ENCODE measurements around the gene GALNT2. TPM values are rescaled to one million over a fixed set of nuclear protein-coding genes. Genes with fewer than 3 reads are reported as not detected.

Gene GALNT2
- total and polyA plus RNA-seq, 9 of the 15 experiments (the other 6 are each of a cell fraction or from before 2014, with no cell fraction given), result 1.6 to 106 (median 51.9) TPM

- ATAC-seq (peak; percentile 24), DNase-seq (ENCODE audit: extremely low read depth in 1 of 4, low spot score in 3 of 4) (peak; percentile 52 to 82 (median 70)), FAIRE-seq (no peak)
- peaks cover 54% of the 10 kb centered on the region for H3K79me2 ChIP-seq (ENCODE audit: control insufficient read depth, insufficient read depth, low read length)
- peaks cover 19% of the 10 kb centered on the region for H4K20me1 ChIP-seq (replicated peaks; ENCODE audit: control insufficient read depth, insufficient read depth, low read length)
- H3K9me1 ChIP-seq (ENCODE audit: control insufficient read depth, insufficient read depth, low read length), result no peaks in the 10 kb centered on the region
- H3K4me2 ChIP-seq (ENCODE audit: insufficient read depth, low read length), result peak overlapping the region; percentile 77
- in situ Hi-C loops (cut with MboI), result no loop called here
- peaks cover 6% of the 10 kb centered on the region for H3K9me3 ChIP-seq (replicated peaks; ENCODE audit: control insufficient read depth, insufficient read depth, low read depth, low read length)
- peak overlapping the region; percentile 82 for H3K4me3 ChIP-seq
- H3K36me3 ChIP-seq (ENCODE audit: control insufficient read depth, insufficient read depth, low read length), result no peaks in the 10 kb centered on the region
- H3K9ac ChIP-seq (ENCODE audit: insufficient read depth in 1 of 2, low read depth in 2 of 2, low read length in 2 of 2), result peak overlapping the region; percentile 77 to 95
- peak overlapping the region; percentile 74 for H3K27ac ChIP-seq (ENCODE audit: extremely low read depth, low read depth, low read length)
- H2AFZ ChIP-seq (ENCODE audit: low read depth, low read length), result peak overlapping the region; percentile 61
- ChIA-PET POLR2A (interaction anchor here (0.7 kb wide), 1 partner anchor 12 kb away, joined by 3 read pairs; no protein-coding TSS in a partner anchor), CTCF (ENCODE audit: low intra/inter-chr PET ratio) (no interaction called here)
- H3K27me3 ChIP-seq (ENCODE audit: control insufficient read depth in 2 of 2, insufficient read depth in 2 of 2, low read length in 2 of 2), result no peaks in the 10 kb centered on the region
- peaks cover 24 to 37% of the 10 kb centered on the region in 2 experiments for H3K4me1 ChIP-seq (replicated peaks in 1 of 2; ENCODE audit: control insufficient read depth in 2 of 2, insufficient read depth in 2 of 2, low read length in 2 of 2)
- intact Hi-C loops (cut with micrococcal nuclease), result loop anchor here (2.0 to 10.0 kb wide), 3 partner anchors 80 to 793 kb away; partner anchors contain the start of gene RAB4A
- no TSS peak for BruUV-seq (replicated peaks)
- under 1% methylated on average over 26 of the region's 44 CpGs for WGBS (ENCODE audit: insufficient coverage, low coverage, missing lambda C conversion rate)
- TF ChIP-seq HDAC3 (IDR thresholded peaks at IDR 0.05; ENCODE audit: borderline replicate concordance, partially characterized antibody), result no peak
- peak in 1 of 2 experiments; percentile 2 for TF ChIP-seq E2F6 (IDR thresholded peaks at IDR 0.05; ENCODE audit: borderline replicate concordance in 1 of 2, extremely low read depth in 1 of 2, insufficient read depth in 1 of 2, insufficient read length in 1 of 2, low read depth in 1 of 2, low read length in 1 of 2, poor library complexity in 1 of 2, severe bottlenecking in 1 of 2)
- TF ChIP-seq SRSF1 (IDR thresholded peaks at IDR 0.05; ENCODE audit: low read depth, low read length), result no peak
- no peak for TF ChIP-seq ZNF232 (CRISPR knock-in tag; IDR thresholded peaks at IDR 0.05)
- TF ChIP-seq EGR1 (conservative IDR thresholded peaks at IDR 0.05), result 0 out of 2 replicates have a peak, but pooled peaks have one; percentile 15
- no peak for TF ChIP-seq CEBPG (CRISPR knock-in tag; IDR thresholded peaks at IDR 0.05)
- TF ChIP-seq CEBPG (tag; conservative IDR thresholded peaks at IDR 0.05 in 1 of 2, IDR thresholded peaks at IDR 0.05 in 1 of 2), result peak in 1 of 2 experiments; percentile 42; a peak in 2 of 4 replicates
- TF ChIP-seq ZBTB7A (IDR thresholded peaks at IDR 0.05; ENCODE audit: borderline replicate concordance, control insufficient read depth, low read depth, low read length), result peak; percentile 58; the same call in 1 of the 2 replicates
- TF ChIP-seq NRF1 (conservative IDR thresholded peaks at IDR 0.05 in 1 of 2, IDR thresholded peaks at IDR 0.05 in 1 of 2), result no peak
- no peak for TF ChIP-seq NFIX (CRISPR knock-in tag; IDR thresholded peaks at IDR 0.05; ENCODE audit: low read depth)
- peak; percentile 62; the same call in 1 of the 2 replicates for TF ChIP-seq CEBPB (tag; IDR thresholded peaks at IDR 0.05)
- TF ChIP-seq SMARCE1 (IDR thresholded peaks at IDR 0.05), result 0 out of 2 replicates have a peak, but pooled peaks have one; percentile 27
- TF ChIP-seq CTCF (IDR thresholded peaks at IDR 0.05 in 2 of 3, conservative IDR thresholded peaks at IDR 0.05 in 1 of 3; ENCODE audit: insufficient read depth in 2 of 3, low read depth in 1 of 3, low read length in 3 of 3), result 0 out of 6 replicates have a peak, but pooled peaks of 1 of the 3 experiments have one; percentile 3
- TF ChIP-seq SOX6 (IDR thresholded peaks at IDR 0.05), result no peak
- TF ChIP-seq BRD4 (IDR thresholded peaks at IDR 0.05), result no peak
Measured at GRCh38 chr1:230067419-230067870, 407 bp downstream of the GALNT2 start.

All from K562 (cell line).